Left cardiac atrium (tissue), 4 donors: ENCODE measurements around the gene ZNF608. TPM values are rescaled to one million over a fixed set of nuclear protein-coding genes. Genes with fewer than 3 reads are reported as not detected.

Source experiments
- ATAC-seq, 2 donors: fragments of 200-7000 bp; cut with Tn5 transposase; one replicate each; pipeline ENCODE4 v1.9.1; 2020; ENCODE audit warnings: mild to moderate bottlenecking in 2 of 2, moderate library complexity in 2 of 2
- DNase-seq: peaks from one replicate; pipeline ENCODE4 v3.0.0-alpha.2; 2020
- intact Hi-C, 2 donors: fragments of 100-400 bp; cut with DNase I; formaldehyde crosslinking; loops; one replicate each; pipeline versions ENCODE4 v1.14.1 to v1.15.1; 2022 to 2023
- total RNA-seq, 2 donors: library from RNA; stranded (reverse); fragmentation: NEBNext Ultra II Directional; extraction: Animal tissue kit (Norgen Biotek cat#: 25700); gene quantifications; one replicate each; pipeline ENCODE4 v1.2.1, GENCODE V29; 2021
- donor health status: DM: no; HTN: yes; CAD: no.
- donor health status: DM: no; HTN: yes; CAD: no; lungs with severe emphysema.
- donor health status: DM: yes; HTN: yes; CAD: no.
- donor health status: Dilated cardiomyopathy.

The ZNF608 gene
- total RNA-seq, 2 donors from 2014 or later, result 21.8 to 28.0 TPM

GRCh38 chr5:124760608-124761007 is 14.2 kb upstream of the ZNF608 start:
- intact Hi-C loops, result no loop called here
- ATAC-seq (no peak), DNase-seq (no peak)

- ATAC-seq, result no peak
Observed at GRCh38 chr5:124755565-124755964, 9.1 kb upstream of the ZNF608 start.

GRCh38 chr5:124755041-124755440 is 8.6 kb upstream of the ZNF608 start:
- DNase-seq (no peak), ATAC-seq (no peak)
- intact Hi-C loops, result no loop called here

More at GRCh38 chr5:124755565-124755964, 9.1 kb upstream of the ZNF608 start:
- intact Hi-C loops, result no loop called here
- no peak for DNase-seq

- ATAC-seq (no peak), DNase-seq (no peak)
- intact Hi-C loops, result loop anchor here in 1 of 2 donors (5.0 kb wide), 1 partner anchor 38 kb away; no protein-coding TSS in a partner anchor
Observed at GRCh38 chr5:124754206-124754927, 7.9 kb upstream of the ZNF608 start.

GRCh38 chr5:124752854-124753720 is 6.6 kb upstream of the ZNF608 start:
- ATAC-seq, result no peak
- intact Hi-C loops, result loop anchor here in 1 of 2 donors (5.0 kb wide), 1 partner anchor 39 kb away; no protein-coding TSS in a partner anchor
- no peak for DNase-seq

- no peak for DNase-seq
- no peak for ATAC-seq
- intact Hi-C loops, result loop anchor here in 1 of 2 donors (5.0 kb wide), 1 partner anchor 41 kb away; no protein-coding TSS in a partner anchor
Observed at GRCh38 chr5:124751031-124751430, 4.6 kb upstream of the ZNF608 start.

- ATAC-seq (peak; percentile 81 to 89), DNase-seq (peak; percentile 69)
- intact Hi-C loops, result loop anchor here (2.0 to 10.0 kb wide), 5 partner anchors 92 to 448 kb away; no protein-coding TSS in a partner anchor
Observed at GRCh38 chr5:124748687-124749594, 2.5 kb upstream of the ZNF608 start.

- ATAC-seq (peak in 1 of 2 donors; percentile 14), DNase-seq (no peak)
- intact Hi-C loops, result loop anchor here (2.0 to 10.0 kb wide), 7 partner anchors 91 to 449 kb away; no protein-coding TSS in a partner anchor
Observed at GRCh38 chr5:124747791-124748686, 1.6 kb upstream of the ZNF608 start.

- peak; percentile 42 to 68 for ATAC-seq
- intact Hi-C loops, result loop anchor here (2.0 to 10.0 kb wide), 6 partner anchors 90 to 450 kb away; no protein-coding TSS in a partner anchor
- peak; percentile 84 for DNase-seq
Observed at GRCh38 chr5:124746916-124747790, 714 bp upstream of the ZNF608 start.

GRCh38 chr5:124745007-124745927 is 1.2 kb downstream of the ZNF608 start:
- intact Hi-C loops, result loop anchor here (5.0 to 10.0 kb wide), 4 partner anchors 88 to 452 kb away; no protein-coding TSS in a partner anchor
- DNase-seq, result no peak
- no peak for ATAC-seq

- DNase-seq (peak; percentile 74), ATAC-seq (peak; percentile 17 to 25)
- intact Hi-C loops, result loop anchor here in 1 of 2 donors (10.0 kb wide), 1 partner anchor 340 kb away; no protein-coding TSS in a partner anchor
Observed at GRCh38 chr5:124744170-124744971, 2.1 kb downstream of the ZNF608 start.

GRCh38 chr5:124743602-124744169 is 2.8 kb downstream of the ZNF608 start:
- ATAC-seq, result peak in 1 of 2 donors; percentile 17
- intact Hi-C loops, result loop anchor here in 1 of 2 donors (10.0 kb wide), 1 partner anchor 339 kb away; no protein-coding TSS in a partner anchor
- DNase-seq, result no peak

GRCh38 chr5:124742983-124743601 is 3.3 kb downstream of the ZNF608 start:
- peak in 1 of 2 donors; percentile 81 for ATAC-seq
- peak; percentile 44 for DNase-seq
- intact Hi-C loops, result loop anchor here in 1 of 2 donors (10.0 kb wide), 1 partner anchor 338 kb away; no protein-coding TSS in a partner anchor

- intact Hi-C loops, result loop anchor here in 1 of 2 donors (10.0 kb wide), 1 partner anchor 338 kb away; no protein-coding TSS in a partner anchor
- no peak for ATAC-seq
- DNase-seq, result no peak
Observed at GRCh38 chr5:124742521-124742920, 3.9 kb downstream of the ZNF608 start.
